HepG2 (cell line): ENCODE measurements around the gene GTF2H1. TPM values are rescaled to one million over a fixed set of nuclear protein-coding genes. Genes with fewer than 3 reads are reported as not detected.

Experiments used
- DNMT3B ChIP-seq: conservative IDR thresholded peaks from 2 replicates; pipeline ENCODE4 v1.6.1; 2016; ENCODE audit warnings: missing biosample characterization, control low read depth
- ETV6 ChIP-seq: sonication (generic); formaldehyde crosslinking; conservative IDR thresholded peaks from 2 replicates; pipeline ENCODE4 v1.4.0; 2020; ENCODE audit warnings: missing genetic modification reagents
- MAF1 ChIP-seq: sonication (generic); formaldehyde crosslinking; IDR thresholded peaks from 2 replicates; pipeline ENCODE4 v1.5.0; 2020; ENCODE audit warnings: missing genetic modification reagents, borderline replicate concordance
- TP53 ChIP-seq: sonication (generic); formaldehyde crosslinking; conservative IDR thresholded peaks from 2 replicates; pipeline ENCODE4 v1.4.0; 2020; ENCODE audit warnings: missing genetic modification reagents
- ZBTB38 ChIP-seq: sonication (generic); formaldehyde crosslinking; IDR thresholded peaks from 2 replicates; pipeline ENCODE4 v1.5.1; 2020; ENCODE audit warnings: mild to moderate bottlenecking, missing genetic modification reagents
- ZFX ChIP-seq: sonication (generic); formaldehyde crosslinking; IDR thresholded peaks from 2 replicates; pipeline ENCODE4 v1.4.0; 2020; ENCODE audit warnings: mild to moderate bottlenecking, low read depth, missing genetic modification reagents, moderate library complexity
- ZMYM4 ChIP-seq: sonication (generic); formaldehyde crosslinking; IDR thresholded peaks from 2 replicates; pipeline ENCODE4 v1.8.1; 2023; ENCODE audit warnings: mild to moderate bottlenecking, missing genetic modification reagents
- polyA plus RNA-seq, 8 experiments: library from polyadenylated mRNA; depleted of rRNA in 3 of 8; stranded (reverse) in 7 of 8; unstranded in 1 of 8; fragments of >200 nt; fragmentation: Illumina TruSeq in 4 of 8; extraction: Trizol in 4 of 8; gene quantifications; 2 replicates each; pipeline versions ENCODE4 v1.2.1 to v1.2.3, GENCODE V29; 2011 to 2016; ENCODE audit warnings: low read depth in 4 of 8, missing spikeins in 1 of 8, mixed read lengths in 1 of 8; ENCODE audit not compliant: insufficient read depth in 1 of 8
- total RNA-seq, 5 experiments: library from RNA; depleted of rRNA; stranded (reverse); fragments of >200 nt; fragmentation: Illumina TruSeq; extraction: Trizol; gene quantifications; 2 replicates each; pipeline ENCODE4 v1.2.3, GENCODE V29; 2016; ENCODE audit warnings: low read depth in 1 of 5
- TF ChIP-seq, protein P1 (sequence below), 2 experiments: sonication (generic) in 1 of 2; formaldehyde crosslinking in 1 of 2; IDR thresholded peaks; 2 replicates each; pipeline versions ENCODE4 v1.4.0 to v1.6.1; 2016 to 2020; ENCODE audit warnings: borderline replicate concordance in 1 of 2, low read depth in 1 of 2, mild to moderate bottlenecking in 1 of 2, missing genetic modification reagents in 1 of 2
- TF ChIP-seq, protein P2 (sequence below): sonication (generic); formaldehyde crosslinking; conservative IDR thresholded peaks from 2 replicates; pipeline ENCODE4 v1.4.0; 2020; ENCODE audit warnings: missing genetic modification reagents
- TF ChIP-seq, protein P3 (sequence below): sonication (generic); formaldehyde crosslinking; IDR thresholded peaks from 2 replicates; pipeline ENCODE4 v1.9.0; 2022; ENCODE audit warnings: missing genetic modification reagents, mild to moderate bottlenecking, borderline replicate concordance

The GTF2H1 gene
- total and polyA plus RNA-seq, 2 of the 13 experiments (the other 11 are each of a cell fraction or from before 2014, with no cell fraction given): 15.7 to 51.4 TPM

DNA sequence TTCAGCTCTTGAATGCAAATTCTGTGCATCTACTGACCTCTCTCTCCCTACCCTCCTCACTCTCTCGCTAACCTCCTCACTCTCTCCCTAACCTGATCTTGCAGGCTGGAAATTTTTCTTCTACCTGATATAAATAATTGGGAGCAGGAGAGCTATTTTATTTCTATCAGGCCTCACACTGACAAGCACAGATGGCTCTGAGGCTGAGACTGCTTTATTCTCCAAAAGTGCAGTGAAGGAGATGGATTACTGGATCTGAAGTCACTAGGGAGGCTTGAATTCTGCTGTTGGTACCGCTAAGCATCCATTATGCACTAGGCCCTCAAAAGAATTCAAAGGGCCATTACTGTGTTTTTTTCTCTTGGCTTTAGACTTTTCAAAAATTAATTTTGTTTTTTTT lies 52.6 kb downstream of the GTF2H1 start (continued):
- TF ChIP-seq, protein P1, sequence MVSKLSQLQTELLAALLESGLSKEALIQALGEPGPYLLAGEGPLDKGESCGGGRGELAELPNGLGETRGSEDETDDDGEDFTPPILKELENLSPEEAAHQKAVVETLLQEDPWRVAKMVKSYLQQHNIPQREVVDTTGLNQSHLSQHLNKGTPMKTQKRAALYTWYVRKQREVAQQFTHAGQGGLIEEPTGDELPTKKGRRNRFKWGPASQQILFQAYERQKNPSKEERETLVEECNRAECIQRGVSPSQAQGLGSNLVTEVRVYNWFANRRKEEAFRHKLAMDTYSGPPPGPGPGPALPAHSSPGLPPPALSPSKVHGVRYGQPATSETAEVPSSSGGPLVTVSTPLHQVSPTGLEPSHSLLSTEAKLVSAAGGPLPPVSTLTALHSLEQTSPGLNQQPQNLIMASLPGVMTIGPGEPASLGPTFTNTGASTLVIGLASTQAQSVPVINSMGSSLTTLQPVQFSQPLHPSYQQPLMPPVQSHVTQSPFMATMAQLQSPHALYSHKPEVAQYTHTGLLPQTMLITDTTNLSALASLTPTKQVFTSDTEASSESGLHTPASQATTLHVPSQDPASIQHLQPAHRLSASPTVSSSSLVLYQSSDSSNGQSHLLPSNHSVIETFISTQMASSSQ (IDR thresholded peaks at IDR 0.05; ENCODE audit: low read depth): no peak
- TF ChIP-seq, protein P1 (CRISPR knock-in tag; IDR thresholded peaks at IDR 0.05; ENCODE audit: borderline replicate concordance): no peak
- TF ChIP-seq, protein P2, sequence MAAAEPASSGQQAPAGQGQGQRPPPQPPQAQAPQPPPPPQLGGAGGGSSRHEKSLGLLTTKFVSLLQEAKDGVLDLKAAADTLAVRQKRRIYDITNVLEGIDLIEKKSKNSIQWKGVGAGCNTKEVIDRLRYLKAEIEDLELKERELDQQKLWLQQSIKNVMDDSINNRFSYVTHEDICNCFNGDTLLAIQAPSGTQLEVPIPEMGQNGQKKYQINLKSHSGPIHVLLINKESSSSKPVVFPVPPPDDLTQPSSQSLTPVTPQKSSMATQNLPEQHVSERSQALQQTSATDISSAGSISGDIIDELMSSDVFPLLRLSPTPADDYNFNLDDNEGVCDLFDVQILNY (CRISPR knock-in tag): no peak
- TF ChIP-seq ZFX (CRISPR knock-in tag) (no peak), ZMYM4 (CRISPR knock-in tag) (no peak), ZBTB38 (CRISPR knock-in tag) (no peak), DNMT3B (CRISPR knock-in tag) (no peak), ETV6 (CRISPR knock-in tag) (no peak), MAF1 (CRISPR knock-in tag) (no peak), TP53 (no peak)
- TF ChIP-seq, protein P3, sequence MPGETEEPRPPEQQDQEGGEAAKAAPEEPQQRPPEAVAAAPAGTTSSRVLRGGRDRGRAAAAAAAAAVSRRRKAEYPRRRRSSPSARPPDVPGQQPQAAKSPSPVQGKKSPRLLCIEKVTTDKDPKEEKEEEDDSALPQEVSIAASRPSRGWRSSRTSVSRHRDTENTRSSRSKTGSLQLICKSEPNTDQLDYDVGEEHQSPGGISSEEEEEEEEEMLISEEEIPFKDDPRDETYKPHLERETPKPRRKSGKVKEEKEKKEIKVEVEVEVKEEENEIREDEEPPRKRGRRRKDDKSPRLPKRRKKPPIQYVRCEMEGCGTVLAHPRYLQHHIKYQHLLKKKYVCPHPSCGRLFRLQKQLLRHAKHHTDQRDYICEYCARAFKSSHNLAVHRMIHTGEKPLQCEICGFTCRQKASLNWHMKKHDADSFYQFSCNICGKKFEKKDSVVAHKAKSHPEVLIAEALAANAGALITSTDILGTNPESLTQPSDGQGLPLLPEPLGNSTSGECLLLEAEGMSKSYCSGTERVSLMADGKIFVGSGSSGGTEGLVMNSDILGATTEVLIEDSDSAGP: no peak
